ENCODE data around the gene LARP4.
A peak's percentile ranks its signal among the peaks of the same experiment; 100 is the strongest.
"Not testable (repeated sequence)": the region's sequence is repeated elsewhere in the genome, so short reads cannot be mapped to it uniquely, and the experiment has no call there.

The LARP4 gene

GRCh38 chr12:50400638-50401499, at the start of gene LARP4:
Gene LARP4, plus strand, starts transcription at chr12:50400885. Its CDS starts 126 bp downstream, at chr12:50401011.
- FAIRE-seq (peak; percentile 80), DNase-seq (ENCODE audit: low spot score) (peak; percentile 86)

GRCh38 chr12:50351120-50352043, 49.3 kb upstream of the LARP4 start:
- DNase-seq (ENCODE audit: low spot score) (no peak), FAIRE-seq (no peak)

GRCh38 chr12:50353404-50353803, 47.3 kb upstream of the LARP4 start:
- DNase-seq (ENCODE audit: low spot score): no peak
- no peak for FAIRE-seq

GRCh38 chr12:50353869-50354593, 46.7 kb upstream of the LARP4 start:
- no peak for DNase-seq (ENCODE audit: low spot score)
- FAIRE-seq: no peak

GRCh38 chr12:50354908-50355307, 45.8 kb upstream of the LARP4 start:
- DNase-seq (ENCODE audit: low spot score) (no peak), FAIRE-seq (no peak)

GRCh38 chr12:50355365-50355764, 45.3 kb upstream of the LARP4 start:
- no peak for FAIRE-seq
- DNase-seq (ENCODE audit: low spot score): no peak

- FAIRE-seq (no peak), DNase-seq (ENCODE audit: low spot score) (no peak)
Measured at GRCh38 chr12:50362671-50363070, 38.0 kb upstream of the LARP4 start.

- no peak for FAIRE-seq
- no peak for DNase-seq (ENCODE audit: low spot score)
Measured at GRCh38 chr12:50363141-50363540, 37.5 kb upstream of the LARP4 start.

GRCh38 chr12:50365709-50366406, 34.8 kb upstream of the LARP4 start:
- FAIRE-seq: no peak
- DNase-seq (ENCODE audit: low spot score): no peak

- not testable (repeated sequence) for DNase-seq (ENCODE audit: low spot score); FAIRE-seq
Measured at GRCh38 chr12:50370672-50371071, 30.0 kb upstream of the LARP4 start.

GRCh38 chr12:50375802-50376201, 24.9 kb upstream of the LARP4 start:
- DNase-seq (ENCODE audit: low spot score) (no peak), FAIRE-seq (no peak)

GRCh38 chr12:50380761-50381325, 19.8 kb upstream of the LARP4 start:
- FAIRE-seq (no peak), DNase-seq (ENCODE audit: low spot score) (no peak)

GRCh38 chr12:50387487-50387886, 13.2 kb upstream of the LARP4 start:
- DNase-seq (ENCODE audit: low spot score) (no peak), FAIRE-seq (no peak)

GRCh38 chr12:50387972-50388478, 12.7 kb upstream of the LARP4 start:
- DNase-seq (ENCODE audit: low spot score) (no peak), FAIRE-seq (no peak)

GRCh38 chr12:50388793-50389192, 11.9 kb upstream of the LARP4 start:
- not testable (repeated sequence) for FAIRE-seq

GRCh38 chr12:50390316-50390741, 10.4 kb upstream of the LARP4 start:
- FAIRE-seq (peak; percentile 88), DNase-seq (ENCODE audit: low spot score) (peak; percentile 92)

More at GRCh38 chr12:50388793-50389192, 11.9 kb upstream of the LARP4 start:
- DNase-seq (ENCODE audit: low spot score): not testable (repeated sequence)

- FAIRE-seq (no peak), DNase-seq (ENCODE audit: low spot score) (peak; percentile 63)
Measured at GRCh38 chr12:50394469-50395029, 6.1 kb upstream of the LARP4 start.

GRCh38 chr12:50397117-50397650, 3.5 kb upstream of the LARP4 start:
- FAIRE-seq: no peak

GRCh38 chr12:50398931-50399330, 1.8 kb upstream of the LARP4 start:
- no peak for FAIRE-seq
- DNase-seq (ENCODE audit: low spot score): no peak

More at GRCh38 chr12:50397117-50397650, 3.5 kb upstream of the LARP4 start:
- DNase-seq (ENCODE audit: low spot score): no peak

All from RCC 7860 (cell line).